ENCODE results near the gene TXLNA. TPM values are rescaled to one million over a fixed set of nuclear protein-coding genes. Genes with fewer than 3 reads are reported as not detected.

TXLNA gene
- polyA plus RNA-seq, 1 donor (not counting 4 experiments of a cell fraction or from before 2014, with no cell fraction given): 20.0 TPM

DNA sequence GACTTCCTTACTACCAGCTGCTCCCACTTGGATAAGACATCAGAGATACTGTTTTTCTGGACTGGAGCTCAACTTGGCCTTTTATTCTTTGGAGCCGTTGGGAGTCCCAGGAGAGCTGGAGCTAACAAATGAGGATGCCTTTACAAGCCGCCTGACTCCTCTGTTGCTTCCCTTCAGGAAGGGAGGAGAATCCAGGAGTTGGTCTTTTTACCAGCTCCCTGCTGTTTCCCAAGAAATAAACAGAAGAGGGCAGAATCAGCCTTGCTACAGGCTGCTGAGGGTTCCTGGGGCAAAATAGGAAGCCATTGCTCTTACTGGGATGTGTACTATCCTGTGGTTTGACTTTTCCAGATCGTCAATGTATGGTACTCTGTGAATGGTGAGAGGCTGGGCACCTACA is 44.2 kb downstream of the TXLNA start:
- dilution Hi-C loops (cut with MboI; ENCODE audit: extremely low pct_ligation_motif_present, low sequenced_read_pairs): no loop called here
- Histone ChIP-seq H3K4me1 (ENCODE audit: control insufficient read depth, extremely low read depth, insufficient read depth, low read length) (peaks cover 21% of the 10 kb centered on the region), H3K9ac (ENCODE audit: control insufficient read depth, extremely low read depth, insufficient read depth, low read length) (no peak overlapping the region), H3K27me3 (ENCODE audit: control insufficient read depth, extremely low read depth, insufficient read depth, low read length) (no peaks in the 10 kb centered on the region), H4K20me1 (ENCODE audit: control insufficient read depth, extremely low read depth, insufficient read depth, low read length) (no peaks in the 10 kb centered on the region), H3K9me3 (ENCODE audit: control insufficient read depth, low read depth, low read length) (no peaks in the 10 kb centered on the region), H3K27ac (ENCODE audit: control insufficient read depth, insufficient read depth, low read length) (peak overlapping the region; percentile 1), H3K4me3 (ENCODE audit: control insufficient read depth in 2 of 3, extremely low read depth in 1 of 3, insufficient read depth in 2 of 3, low read depth in 1 of 3, low read length in 3 of 3) (no peak overlapping the region), H3K36me3 (ENCODE audit: control insufficient read depth in 2 of 2, extremely low read depth in 1 of 2, insufficient read depth in 2 of 2, low read length in 2 of 2) (peaks cover 22 to 33% of the 10 kb centered on the region in 2 experiments), H3K79me2 (ENCODE audit: control insufficient read depth, insufficient read depth, low read length) (peaks cover 37% of the 10 kb centered on the region), H3K9me1 (ENCODE audit: control insufficient read depth, extremely low read depth, insufficient read depth, low read length) (no peaks in the 10 kb centered on the region), H3K4me2 (ENCODE audit: control insufficient read depth, extremely low read depth, insufficient read depth, low read depth, low read length) (peak overlapping the region; percentile 86), H2AFZ (ENCODE audit: control insufficient read depth, low read length) (no peak overlapping the region)
- DNase-seq (ENCODE audit: low read depth, low spot score) (no peak), FAIRE-seq (no peak)
- no peak for TF ChIP-seq EZH2 (IDR thresholded peaks at IDR 0.05; ENCODE audit: low read length)
- TF ChIP-seq, protein P1, sequence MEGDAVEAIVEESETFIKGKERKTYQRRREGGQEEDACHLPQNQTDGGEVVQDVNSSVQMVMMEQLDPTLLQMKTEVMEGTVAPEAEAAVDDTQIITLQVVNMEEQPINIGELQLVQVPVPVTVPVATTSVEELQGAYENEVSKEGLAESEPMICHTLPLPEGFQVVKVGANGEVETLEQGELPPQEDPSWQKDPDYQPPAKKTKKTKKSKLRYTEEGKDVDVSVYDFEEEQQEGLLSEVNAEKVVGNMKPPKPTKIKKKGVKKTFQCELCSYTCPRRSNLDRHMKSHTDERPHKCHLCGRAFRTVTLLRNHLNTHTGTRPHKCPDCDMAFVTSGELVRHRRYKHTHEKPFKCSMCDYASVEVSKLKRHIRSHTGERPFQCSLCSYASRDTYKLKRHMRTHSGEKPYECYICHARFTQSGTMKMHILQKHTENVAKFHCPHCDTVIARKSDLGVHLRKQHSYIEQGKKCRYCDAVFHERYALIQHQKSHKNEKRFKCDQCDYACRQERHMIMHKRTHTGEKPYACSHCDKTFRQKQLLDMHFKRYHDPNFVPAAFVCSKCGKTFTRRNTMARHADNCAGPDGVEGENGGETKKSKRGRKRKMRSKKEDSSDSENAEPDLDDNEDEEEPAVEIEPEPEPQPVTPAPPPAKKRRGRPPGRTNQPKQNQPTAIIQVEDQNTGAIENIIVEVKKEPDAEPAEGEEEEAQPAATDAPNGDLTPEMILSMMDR (optimal IDR thresholded peaks at IDR 0.05 in 1 of 3, IDR thresholded peaks at IDR 0.05 in 1 of 3, conservative IDR thresholded peaks at IDR 0.05 in 1 of 3; ENCODE audit: extremely low read depth in 1 of 3, insufficient read depth in 2 of 3, low read length in 3 of 3): no peak

DNA sequence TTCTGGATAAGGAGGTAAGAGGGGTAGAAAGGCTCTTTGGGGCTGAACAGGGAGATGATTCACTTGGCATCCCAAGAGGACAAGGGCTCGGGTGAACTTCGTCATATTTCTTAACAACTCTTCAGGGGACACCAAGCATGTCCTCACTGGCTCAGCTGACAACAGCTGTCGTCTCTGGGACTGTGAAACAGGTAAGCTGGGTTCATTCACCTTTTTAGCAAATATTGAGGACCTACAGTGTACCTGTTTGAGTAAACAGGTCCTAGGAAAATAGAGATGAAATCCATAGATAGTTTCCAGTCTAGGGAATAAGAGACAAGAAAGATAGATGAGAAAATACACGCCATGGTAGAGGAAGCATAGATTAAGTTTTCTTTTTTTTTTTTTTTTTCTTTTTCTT is 44.8 kb downstream of the TXLNA start:
- Histone ChIP-seq H3K27ac (ENCODE audit: control insufficient read depth, insufficient read depth, low read length) (no peak overlapping the region), H2AFZ (ENCODE audit: control insufficient read depth, low read length) (no peak overlapping the region), H3K4me3 (ENCODE audit: control insufficient read depth in 2 of 3, extremely low read depth in 1 of 3, insufficient read depth in 2 of 3, low read depth in 1 of 3, low read length in 3 of 3) (no peak overlapping the region), H3K4me1 (ENCODE audit: control insufficient read depth, extremely low read depth, insufficient read depth, low read length) (peaks cover 21% of the 10 kb centered on the region), H3K9ac (ENCODE audit: control insufficient read depth, extremely low read depth, insufficient read depth, low read length) (no peak overlapping the region), H3K9me3 (ENCODE audit: control insufficient read depth, low read depth, low read length) (no peaks in the 10 kb centered on the region), H4K20me1 (ENCODE audit: control insufficient read depth, extremely low read depth, insufficient read depth, low read length) (no peaks in the 10 kb centered on the region), H3K9me1 (ENCODE audit: control insufficient read depth, extremely low read depth, insufficient read depth, low read length) (no peaks in the 10 kb centered on the region), H3K4me2 (ENCODE audit: control insufficient read depth, extremely low read depth, insufficient read depth, low read depth, low read length) (no peak overlapping the region), H3K27me3 (ENCODE audit: control insufficient read depth, extremely low read depth, insufficient read depth, low read length) (no peaks in the 10 kb centered on the region), H3K36me3 (ENCODE audit: control insufficient read depth in 2 of 2, extremely low read depth in 1 of 2, insufficient read depth in 2 of 2, low read length in 2 of 2) (peaks cover 22 to 33% of the 10 kb centered on the region in 2 experiments), H3K79me2 (ENCODE audit: control insufficient read depth, insufficient read depth, low read length) (peaks cover 37% of the 10 kb centered on the region)
- DNase-seq (ENCODE audit: low read depth, low spot score) (no peak), FAIRE-seq (no peak)
- dilution Hi-C loops (cut with MboI; ENCODE audit: extremely low pct_ligation_motif_present, low sequenced_read_pairs): no loop called here
- no peak for TF ChIP-seq EZH2 (IDR thresholded peaks at IDR 0.05; ENCODE audit: low read length)
- TF ChIP-seq, protein P1 (optimal IDR thresholded peaks at IDR 0.05 in 1 of 3, IDR thresholded peaks at IDR 0.05 in 1 of 3, conservative IDR thresholded peaks at IDR 0.05 in 1 of 3; ENCODE audit: extremely low read depth in 1 of 3, insufficient read depth in 2 of 3, low read length in 3 of 3): no peak

Measured in keratinocyte (primary cell).